Activated T-helper 1 cell treated with anti-CD3 and anti-CD28 coated beads, Interleukin-12 subunit alpha, Interleukin-12 subunit beta, Interleukin-2, Interleukin-4 antibody, amounts not matched to agents 30 ng/mL and 10 ng/mL and 1 ng/mL, durations not matched to agents 14 hours and 24 hours and 36 hours (primary cell): Measurements from ENCODE around the gene SPAG4. TPM values are rescaled to one million over a fixed set of nuclear protein-coding genes. Genes with fewer than 3 reads are reported as not detected.

Experiments used
- DNase-seq: peaks from one replicate; pipeline ENCODE4 v3.0.0; 2021; ENCODE audit warnings: low spot score
- H3K27ac Mint-ChIP-seq: one replicate; pipeline ENCODE4 v1.8.0; 2021; ENCODE audit warnings: mild to moderate bottlenecking, mixed read lengths
- H3K27me3 Mint-ChIP-seq: one replicate; pipeline ENCODE4 v1.8.0; 2022; ENCODE audit warnings: mild to moderate bottlenecking, moderate library complexity, mixed read lengths; ENCODE audit not compliant: insufficient read depth
- H3K36me3 Mint-ChIP-seq: one replicate; pipeline ENCODE4 v1.8.0; 2021; ENCODE audit warnings: low read depth, mixed read lengths
- H3K4me1 Mint-ChIP-seq: one replicate; pipeline ENCODE4 v1.8.0; 2021; ENCODE audit warnings: low read depth, mixed read lengths
- H3K4me3 Mint-ChIP-seq: one replicate; pipeline ENCODE4 v1.8.0; 2021; ENCODE audit warnings: mild to moderate bottlenecking, moderate library complexity, mixed read lengths
- H3K9me3 Mint-ChIP-seq: one replicate; pipeline ENCODE4 v1.8.0; 2021; ENCODE audit warnings: mixed read lengths
- intact Hi-C: fragments of 100-400 bp; cut with micrococcal nuclease; formaldehyde crosslinking; loops from one replicate; pipeline ENCODE4 v1.15.1; 2024
- total RNA-seq: library from RNA; stranded (reverse); gene quantifications from 2 replicates; pipeline ENCODE4 v1.2.3, GENCODE V29; 2022

SPAG4 gene
- total RNA-seq, 1 donor from 2014 or later = 5.1 TPM

- peaks cover 7% of the 10 kb centered on the region for H3K27me3 Mint-ChIP-seq
- H3K36me3 Mint-ChIP-seq = no peaks in the 10 kb centered on the region
- H3K4me1 Mint-ChIP-seq = no peaks in the 10 kb centered on the region
- intact Hi-C loops = no loop called here
- H3K4me3 Mint-ChIP-seq = no peak overlapping the region
- no peak for DNase-seq
- no peak overlapping the region for H3K27ac Mint-ChIP-seq
- no peaks in the 10 kb centered on the region for H3K9me3 Mint-ChIP-seq
These were observed 28.2 kb upstream of the SPAG4 start for GRCh38 chr20:35587436-35587835.

- peaks cover 7% of the 10 kb centered on the region for H3K27me3 Mint-ChIP-seq
- H3K4me3 Mint-ChIP-seq = no peak overlapping the region
- intact Hi-C loops = no loop called here
- H3K27ac Mint-ChIP-seq = no peak overlapping the region
- no peaks in the 10 kb centered on the region for H3K9me3 Mint-ChIP-seq
- DNase-seq = no peak
- no peaks in the 10 kb centered on the region for H3K36me3 Mint-ChIP-seq
- no peaks in the 10 kb centered on the region for H3K4me1 Mint-ChIP-seq
These were observed 27.2 kb upstream of the SPAG4 start for GRCh38 chr20:35588397-35588796.

GRCh38 chr20:35592339-35592974 lies 23.2 kb upstream of the SPAG4 start:
- no peak overlapping the region for H3K4me3 Mint-ChIP-seq
- no peaks in the 10 kb centered on the region for H3K9me3 Mint-ChIP-seq
- H3K4me1 Mint-ChIP-seq = no peaks in the 10 kb centered on the region
- DNase-seq = no peak
- intact Hi-C loops = no loop called here
- peaks cover 14% of the 10 kb centered on the region for H3K27me3 Mint-ChIP-seq
- no peak overlapping the region for H3K27ac Mint-ChIP-seq
- no peaks in the 10 kb centered on the region for H3K36me3 Mint-ChIP-seq

- Mint-ChIP-seq H3K36me3 (no peaks in the 10 kb centered on the region), H3K27me3 (peaks cover 24% of the 10 kb centered on the region), H3K4me3 (no peak overlapping the region), H3K4me1 (no peaks in the 10 kb centered on the region), H3K27ac (no peak overlapping the region), H3K9me3 (no peaks in the 10 kb centered on the region)
- DNase-seq = no peak
- intact Hi-C loops = no loop called here
These were observed 20.2 kb upstream of the SPAG4 start for GRCh38 chr20:35595456-35595855.

GRCh38 chr20:35595901-35596300 lies 19.7 kb upstream of the SPAG4 start:
- no peaks in the 10 kb centered on the region for H3K9me3 Mint-ChIP-seq
- H3K27me3 Mint-ChIP-seq = peaks cover 29% of the 10 kb centered on the region
- intact Hi-C loops = no loop called here
- no peak overlapping the region for H3K4me3 Mint-ChIP-seq
- no peak overlapping the region for H3K27ac Mint-ChIP-seq
- H3K4me1 Mint-ChIP-seq = no peaks in the 10 kb centered on the region
- DNase-seq = no peak
- no peaks in the 10 kb centered on the region for H3K36me3 Mint-ChIP-seq

- Mint-ChIP-seq H3K4me3 (no peak overlapping the region), H3K9me3 (no peaks in the 10 kb centered on the region), H3K4me1 (no peaks in the 10 kb centered on the region), H3K27me3 (peaks cover 33% of the 10 kb centered on the region), H3K36me3 (no peaks in the 10 kb centered on the region), H3K27ac (no peak overlapping the region)
- DNase-seq = no peak
- intact Hi-C loops = no loop called here
These were observed 18.4 kb upstream of the SPAG4 start for GRCh38 chr20:35597186-35597585.

GRCh38 chr20:35598476-35598875 lies 17.2 kb upstream of the SPAG4 start:
- DNase-seq = no peak
- Mint-ChIP-seq H3K27me3 (peaks cover 41% of the 10 kb centered on the region), H3K36me3 (no peaks in the 10 kb centered on the region), H3K27ac (no peak overlapping the region), H3K9me3 (no peaks in the 10 kb centered on the region), H3K4me1 (no peaks in the 10 kb centered on the region), H3K4me3 (no peak overlapping the region)
- intact Hi-C loops = no loop called here

GRCh38 chr20:35598899-35599775 lies 16.5 kb upstream of the SPAG4 start:
- no peaks in the 10 kb centered on the region for H3K36me3 Mint-ChIP-seq
- no peak overlapping the region for H3K4me3 Mint-ChIP-seq
- intact Hi-C loops = no loop called here
- no peaks in the 10 kb centered on the region for H3K9me3 Mint-ChIP-seq
- DNase-seq = no peak
- H3K27ac Mint-ChIP-seq = no peak overlapping the region
- H3K27me3 Mint-ChIP-seq = peaks cover 40% of the 10 kb centered on the region
- H3K4me1 Mint-ChIP-seq = no peaks in the 10 kb centered on the region

- H3K36me3 Mint-ChIP-seq = no peaks in the 10 kb centered on the region
- no peaks in the 10 kb centered on the region for H3K4me1 Mint-ChIP-seq
- no peak overlapping the region for H3K27ac Mint-ChIP-seq
- peaks cover 40% of the 10 kb centered on the region for H3K27me3 Mint-ChIP-seq
- intact Hi-C loops = loop anchor here (5.0 kb wide), 3 partner anchors 57 to 137 kb away; partner anchors contain the start of genes CPNE1, ERGIC3 and RBM12
- H3K4me3 Mint-ChIP-seq = no peak overlapping the region
- no peaks in the 10 kb centered on the region for H3K9me3 Mint-ChIP-seq
- no peak for DNase-seq
These were observed 15.9 kb upstream of the SPAG4 start for GRCh38 chr20:35599776-35600120.

- H3K36me3 Mint-ChIP-seq = no peaks in the 10 kb centered on the region
- no peak for DNase-seq
- H3K9me3 Mint-ChIP-seq = no peaks in the 10 kb centered on the region
- H3K27me3 Mint-ChIP-seq = peaks cover 37% of the 10 kb centered on the region
- H3K27ac Mint-ChIP-seq = no peak overlapping the region
- no peaks in the 10 kb centered on the region for H3K4me1 Mint-ChIP-seq
- intact Hi-C loops = loop anchor here (5.0 kb wide), 3 partner anchors 58 to 138 kb away; partner anchors contain the start of genes CPNE1, ERGIC3 and RBM12
- H3K4me3 Mint-ChIP-seq = peak overlapping the region; percentile 72
These were observed 15.2 kb upstream of the SPAG4 start for GRCh38 chr20:35600176-35600992.

GRCh38 chr20:35600993-35601973 lies 14.3 kb upstream of the SPAG4 start:
- Mint-ChIP-seq H3K4me3 (peak overlapping the region; percentile 72), H3K27ac (peak overlapping the region; percentile 31)
- intact Hi-C loops = loop anchor here (1.0 to 5.0 kb wide), 6 partner anchors 15 to 283 kb away; partner anchors contain the start of genes CPNE1, ERGIC3 and RBM12

GRCh38 chr20:35601990-35602389 lies 13.6 kb upstream of the SPAG4 start:
- Mint-ChIP-seq H3K36me3 (no peaks in the 10 kb centered on the region), H3K27ac (no peak overlapping the region), H3K9me3 (no peaks in the 10 kb centered on the region), H3K27me3 (peaks cover 32% of the 10 kb centered on the region), H3K4me1 (no peaks in the 10 kb centered on the region), H3K4me3 (no peak overlapping the region)
- intact Hi-C loops = loop anchor here (1.0 to 5.0 kb wide), 6 partner anchors 14 to 282 kb away; partner anchors contain the start of genes CPNE1, ERGIC3 and RBM12
- DNase-seq = no peak

More at GRCh38 chr20:35600993-35601973, 14.3 kb upstream of the SPAG4 start:
- Mint-ChIP-seq H3K27me3 (peaks cover 32% of the 10 kb centered on the region), H3K36me3 (no peaks in the 10 kb centered on the region), H3K9me3 (no peaks in the 10 kb centered on the region), H3K4me1 (no peaks in the 10 kb centered on the region)
- peak; percentile 70 for DNase-seq
